Activated T-cell treated with anti-CD3 and anti-CD28 coated beads, Interleukin-2, amount 50 U/mL, for 1 hour (primary cell): ENCODE measurements around the gene ERP29.
"Not testable (repeated sequence)": the region's sequence is repeated elsewhere in the genome, so short reads cannot be mapped to it uniquely, and the experiment has no call there.

Source experiments
- DNase-seq: peaks from one replicate; pipeline ENCODE4 v3.0.0-alpha.2; 2020

The ERP29 gene

DNA sequence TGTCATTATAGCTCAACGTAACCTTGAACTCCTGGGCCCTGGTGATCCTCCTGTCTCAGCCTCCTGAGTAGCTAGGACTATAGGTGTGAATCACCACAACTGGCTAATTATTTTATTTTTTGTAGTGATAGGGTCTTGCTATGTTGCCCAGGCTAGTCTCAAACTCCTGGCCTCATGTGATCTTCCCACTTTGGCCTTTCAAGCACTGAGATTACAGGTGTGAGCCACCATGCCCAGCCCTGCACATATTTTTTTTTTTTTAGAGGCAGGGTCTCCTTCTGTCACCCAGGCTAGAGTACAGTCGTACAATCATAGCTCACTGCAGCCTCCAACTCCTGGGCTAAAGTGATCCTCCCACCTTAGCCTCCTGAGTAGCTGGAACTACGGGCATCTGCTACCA, 9.2 kb upstream of the ERP29 start:
- DNase-seq, result no peak

GRCh38 chr12:112005419-112006395, 7.5 kb upstream of the ERP29 start:
- no peak for DNase-seq

DNA sequence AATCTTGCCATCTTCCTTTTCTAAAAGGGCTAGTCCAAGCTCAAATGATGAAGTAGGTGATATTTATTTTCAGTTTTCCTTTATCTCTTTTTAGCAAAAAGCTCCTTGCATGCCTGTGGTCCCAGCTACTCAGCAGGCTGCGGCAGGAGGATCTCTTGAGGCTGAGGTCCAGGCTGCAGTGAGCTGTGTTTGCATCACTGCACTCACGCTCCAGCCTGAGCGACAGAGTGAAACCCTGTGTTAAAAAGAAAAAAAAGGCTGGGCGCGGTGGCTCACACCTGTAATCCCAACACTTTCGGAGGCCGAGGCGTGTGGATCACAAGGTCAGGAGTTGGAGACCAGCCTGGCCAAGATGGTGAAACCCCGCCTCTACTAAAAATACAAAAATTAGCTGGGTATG, 5.3 kb upstream of the ERP29 start:
- no peak for DNase-seq

GRCh38 chr12:112008918-112009317, 4.3 kb upstream of the ERP29 start:
- no peak for DNase-seq

DNA sequence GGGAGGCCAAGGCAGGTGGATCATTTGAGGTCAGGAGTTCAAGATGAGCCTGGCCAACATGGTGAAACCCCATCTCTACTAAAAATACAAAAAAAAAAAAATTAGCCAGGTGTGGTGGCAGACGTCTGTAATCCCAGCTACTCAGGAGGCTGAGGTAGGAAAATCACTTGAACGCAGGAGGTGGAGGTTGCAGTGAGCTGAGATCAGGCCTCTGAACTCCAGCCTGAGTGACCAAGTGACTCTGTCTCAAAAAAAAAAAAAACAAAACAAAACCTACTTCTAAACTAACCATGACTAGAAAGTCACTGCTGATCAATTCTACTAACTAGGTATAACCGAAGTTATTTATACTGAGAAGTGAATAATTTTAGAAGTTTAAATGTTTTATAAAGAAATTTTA, 3.6 kb upstream of the ERP29 start:
- DNase-seq, result not testable (repeated sequence)

DNA sequence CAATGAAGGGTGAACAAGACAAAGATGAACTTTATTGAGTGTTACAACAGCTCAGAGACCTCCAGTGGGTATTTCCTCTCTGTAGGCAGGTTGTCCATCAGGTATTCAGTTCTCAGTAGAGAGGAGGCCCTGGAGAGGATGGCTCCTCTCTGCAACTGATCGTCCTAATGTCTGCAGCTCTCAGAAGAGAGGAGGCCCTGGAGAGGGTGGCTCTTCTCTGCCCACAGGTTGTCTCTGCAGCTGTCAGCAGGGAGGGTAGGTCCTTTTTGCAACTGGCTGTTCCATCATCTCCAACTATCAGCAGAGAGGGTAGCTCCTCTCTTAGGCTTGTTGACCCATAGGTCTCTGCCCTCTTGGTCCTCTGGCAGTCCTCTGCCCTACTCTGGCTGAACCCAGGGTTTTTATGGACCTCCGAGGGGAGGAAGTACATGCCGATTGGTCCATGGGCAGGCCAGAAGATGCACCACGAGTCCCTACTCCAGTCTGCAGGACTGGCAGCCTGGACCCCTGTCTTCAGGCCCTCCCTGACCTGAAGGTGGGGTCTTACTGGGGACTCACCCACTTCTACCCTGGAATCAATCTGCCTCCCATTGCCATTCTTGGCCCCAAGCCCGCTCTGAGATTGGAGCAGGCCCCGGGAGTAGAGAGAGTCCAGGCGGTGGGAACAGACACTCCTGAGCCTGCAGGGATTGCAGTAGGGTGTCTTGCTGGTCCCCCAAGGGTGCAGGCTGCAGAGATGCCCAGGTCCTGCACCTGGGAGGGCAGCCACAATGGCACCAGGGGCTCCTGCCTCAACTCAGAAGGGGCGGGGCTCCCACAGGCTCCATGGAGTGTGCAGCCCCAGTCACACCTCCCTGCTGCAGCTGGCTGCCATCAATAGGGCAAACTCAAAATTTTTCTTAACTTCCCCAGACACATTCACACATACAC, 2.5 kb upstream of the ERP29 start:
- no peak for DNase-seq

GRCh38 chr12:112011685-112012084, 1.5 kb upstream of the ERP29 start:
- DNase-seq, result no peak

GRCh38 chr12:112013601-112014402, 576 bp downstream of the ERP29 start:
- DNase-seq, result peak; percentile 69

DNA sequence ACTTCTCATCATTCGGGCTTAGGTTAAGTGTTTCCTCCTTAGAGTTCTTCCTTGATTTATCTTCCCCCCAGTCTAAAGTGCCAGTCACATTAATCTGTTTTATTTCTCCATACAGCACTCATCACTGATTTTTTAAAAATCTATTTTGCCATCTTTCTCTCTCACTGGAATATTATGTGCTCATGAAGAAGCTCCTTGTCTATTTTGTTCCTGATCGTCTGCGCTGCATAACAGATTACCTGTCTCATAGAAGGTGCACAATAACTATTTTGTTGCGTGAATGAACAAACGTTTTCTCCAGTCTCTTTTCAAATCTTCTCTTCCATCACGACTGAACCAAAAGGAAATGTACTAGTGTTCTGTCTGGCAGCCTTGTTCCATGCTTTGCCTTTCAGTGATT, 2.7 kb downstream of the ERP29 start:
- DNase-seq, result no peak

DNA sequence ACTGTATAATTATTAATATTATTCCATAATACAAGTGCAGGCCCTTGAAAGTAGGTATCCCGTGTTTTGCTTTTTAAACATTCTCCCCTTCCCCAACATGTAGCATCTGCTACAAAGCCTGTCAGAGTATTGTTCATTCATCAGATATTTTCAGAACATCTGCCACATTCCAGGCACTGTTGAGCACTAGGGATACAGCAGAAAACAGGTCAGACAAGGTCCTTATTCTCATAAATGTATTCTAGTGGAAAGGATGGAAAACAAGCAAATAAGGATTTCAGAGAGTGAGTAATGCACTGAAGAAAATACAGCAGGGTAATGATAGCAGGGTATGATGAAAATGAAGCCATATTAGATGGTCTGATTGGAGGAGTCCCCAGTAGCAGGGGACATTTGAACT, 3.8 kb downstream of the ERP29 start:
- no peak for DNase-seq

- DNase-seq, result no peak
Observed at GRCh38 chr12:112018571-112019237, 5.5 kb downstream of the ERP29 start.

DNA sequence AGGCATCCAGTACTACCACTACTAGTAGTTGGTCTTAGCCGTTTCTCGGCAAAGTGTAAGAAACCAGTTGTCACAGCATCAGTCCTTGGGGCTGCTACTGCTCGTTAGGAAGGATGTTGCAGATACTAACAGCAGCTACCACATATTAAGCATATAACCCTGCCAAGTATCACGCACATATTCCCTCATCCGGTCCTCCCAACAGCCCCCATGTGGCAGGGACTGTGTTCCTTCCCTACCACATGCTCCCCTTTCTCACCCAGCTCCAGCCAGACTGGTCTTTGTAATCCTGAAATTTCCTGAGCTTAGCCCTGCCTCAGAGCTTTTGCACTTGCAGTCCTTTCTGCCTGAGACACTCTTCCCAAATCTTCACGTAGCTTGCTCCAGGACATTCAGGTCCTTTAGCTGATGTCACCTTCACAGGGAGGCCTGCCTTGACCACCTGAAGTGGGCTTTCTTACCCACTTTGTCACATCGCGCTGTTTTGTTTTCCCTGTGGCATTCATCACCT, 7.8 kb downstream of the ERP29 start:
- DNase-seq, result no peak

- DNase-seq, result no peak
Observed at GRCh38 chr12:112022241-112023016, 9.2 kb downstream of the ERP29 start.

DNA sequence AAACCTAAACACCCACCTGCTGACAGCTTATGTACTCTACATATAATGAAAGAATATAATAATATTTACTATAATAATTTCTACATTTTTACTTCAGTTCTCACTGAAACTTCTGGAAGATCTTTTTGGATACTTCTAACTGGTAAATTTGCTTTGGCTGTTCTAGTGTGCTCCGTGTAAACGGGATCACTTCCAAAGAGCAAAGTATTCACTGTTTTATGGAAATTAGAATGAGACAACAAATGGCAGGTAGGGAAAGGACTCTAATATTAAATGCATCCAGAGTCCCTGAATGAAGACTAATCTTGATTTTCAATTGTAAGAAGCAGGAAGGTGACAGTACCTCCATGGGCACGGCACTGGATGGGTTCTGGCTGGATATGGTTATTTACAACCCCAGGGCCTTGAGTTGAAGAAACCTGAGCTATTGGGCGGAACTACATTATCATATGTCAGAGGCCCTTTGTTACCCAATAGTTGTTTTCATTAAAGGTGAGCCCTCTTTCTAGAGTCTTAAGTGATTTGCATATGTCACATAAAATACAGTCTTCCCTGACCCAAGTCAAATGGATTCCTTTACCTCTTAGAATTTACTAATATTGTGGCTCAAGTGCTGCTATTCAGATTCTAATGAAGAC, 10.7 kb downstream of the ERP29 start:
- no peak for DNase-seq

- DNase-seq, result no peak
Observed at GRCh38 chr12:112025808-112026375, 12.7 kb downstream of the ERP29 start.

DNA sequence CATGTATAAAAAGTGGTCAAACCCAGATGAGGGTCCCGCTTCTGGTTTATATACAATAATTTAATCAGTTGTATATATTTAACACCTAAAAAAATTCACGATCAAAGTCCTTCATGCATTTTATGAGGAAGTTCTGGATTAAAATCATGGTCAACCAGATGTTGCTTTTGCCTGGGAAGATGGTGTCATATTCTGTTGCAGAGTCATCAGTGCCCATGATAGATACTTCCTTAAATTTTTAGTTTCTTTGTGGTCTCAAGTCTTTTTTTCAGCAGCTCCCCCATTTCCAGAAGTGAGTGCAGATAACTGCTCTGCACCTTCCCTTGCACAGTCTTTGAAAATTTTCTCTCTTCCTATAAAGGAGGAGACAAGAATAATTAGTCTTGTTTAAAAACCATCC, 16.1 kb downstream of the ERP29 start:
- DNase-seq, result no peak

GRCh38 chr12:112031472-112031871, 18.2 kb downstream of the ERP29 start:
- no peak for DNase-seq

DNA sequence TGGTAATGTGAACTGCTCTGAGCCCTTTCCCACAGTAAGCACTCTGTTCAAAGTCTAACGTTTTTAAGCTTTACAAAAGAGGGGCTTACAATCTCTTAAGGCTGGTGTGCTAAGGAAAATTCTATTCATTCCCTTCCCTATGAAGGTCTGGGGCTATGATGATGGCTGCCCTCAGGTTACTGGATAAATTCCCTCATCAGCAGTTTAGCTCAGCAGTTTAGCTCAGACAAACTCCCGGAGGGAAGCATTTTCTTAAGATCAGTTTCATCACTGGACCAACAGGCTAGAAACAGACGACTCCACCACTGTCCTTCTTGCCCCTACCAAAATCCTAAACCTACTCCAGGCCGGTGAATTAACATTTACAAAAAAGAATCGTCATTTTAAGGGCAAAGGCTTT, 19.1 kb downstream of the ERP29 start:
- DNase-seq, result no peak

GRCh38 chr12:112035219-112035785, 22.1 kb downstream of the ERP29 start:
- no peak for DNase-seq

- not testable (repeated sequence) for DNase-seq
Observed at GRCh38 chr12:112036614-112037013, 23.4 kb downstream of the ERP29 start.
